Central memory CD8-positive, alpha-beta T cell (primary cell): Measurements from ENCODE around the gene SMIM24.
"Not testable (repeated sequence)": the region's sequence is repeated elsewhere in the genome, so short reads cannot be mapped to it uniquely, and the experiment has no call there.

Source experiments
- ATAC-seq: fragments of 150-1000 bp; cut with Tn5 transposase; replicated peaks from 2 replicates; pipeline ENCODE4 v1.10.0; 2022; ENCODE audit warnings: mild to moderate bottlenecking, moderate FRiP score, moderate number of reproducible peaks; ENCODE audit not compliant: poor library complexity, severe bottlenecking; ENCODE audit errors: extremely low read depth
- DNase-seq, 2 donors: peaks; one replicate each; pipeline ENCODE4 v3.0.0; 2021; ENCODE audit warnings: low spot score in 2 of 2
- H3K27ac Mint-ChIP-seq: one replicate; pipeline ENCODE4 v1.8.0; 2022; ENCODE audit warnings: low read depth, mild to moderate bottlenecking, moderate library complexity, mixed read lengths
- H3K27me3 Mint-ChIP-seq: one replicate; pipeline ENCODE4 v1.8.0; 2022; ENCODE audit warnings: mixed read lengths
- H3K36me3 Mint-ChIP-seq: one replicate; pipeline ENCODE4 v1.8.0; 2022; ENCODE audit warnings: mild to moderate bottlenecking, moderate library complexity, mixed read lengths; ENCODE audit not compliant: insufficient read depth
- H3K4me1 Mint-ChIP-seq: one replicate; pipeline ENCODE4 v1.8.0; 2022; ENCODE audit warnings: mixed read lengths
- H3K4me3 Mint-ChIP-seq: one replicate; pipeline ENCODE4 v1.8.0; 2022; ENCODE audit warnings: mild to moderate bottlenecking, moderate library complexity, mixed read lengths
- H3K9me3 Mint-ChIP-seq: one replicate; pipeline ENCODE4 v1.8.0; 2022; ENCODE audit warnings: mixed read lengths

SMIM24 gene

GRCh38 chr19:3431760-3432397 is 48.4 kb downstream of the SMIM24 start:
- H3K4me1 Mint-ChIP-seq, result peaks cover 21% of the 10 kb centered on the region
- ATAC-seq (no peak), DNase-seq (no peak)
- H3K27me3 Mint-ChIP-seq, result no peaks in the 10 kb centered on the region
- no peak overlapping the region for H3K4me3 Mint-ChIP-seq
- H3K27ac Mint-ChIP-seq, result no peak overlapping the region
- H3K9me3 Mint-ChIP-seq, result no peaks in the 10 kb centered on the region
- H3K36me3 Mint-ChIP-seq, result peaks cover 9% of the 10 kb centered on the region

- not testable (repeated sequence) for H3K27ac Mint-ChIP-seq, H3K27me3 Mint-ChIP-seq, DNase-seq, H3K36me3 Mint-ChIP-seq, H3K9me3 Mint-ChIP-seq, ATAC-seq, H3K4me3 Mint-ChIP-seq
- peaks cover 15% of the 10 kb centered on the region for H3K4me1 Mint-ChIP-seq
Observed at GRCh38 chr19:3430366-3430680, 50.0 kb downstream of the SMIM24 start.

GRCh38 chr19:3426433-3426832 is 53.9 kb downstream of the SMIM24 start:
- no peak overlapping the region for H3K4me3 Mint-ChIP-seq
- H3K27ac Mint-ChIP-seq, result peak overlapping the region; percentile 29
- DNase-seq (no peak), ATAC-seq (no peak)
- no peaks in the 10 kb centered on the region for H3K4me1 Mint-ChIP-seq
- H3K9me3 Mint-ChIP-seq, result no peaks in the 10 kb centered on the region
- H3K36me3 Mint-ChIP-seq, result peaks cover 6% of the 10 kb centered on the region
- H3K27me3 Mint-ChIP-seq, result no peaks in the 10 kb centered on the region
